Osteoblast (primary cell): ENCODE measurements around the gene SH2D3C. TPM values are rescaled to one million over a fixed set of nuclear protein-coding genes. Genes with fewer than 3 reads are reported as not detected.
A peak's percentile ranks its signal among the peaks of the same experiment; 100 is the strongest.

ENCODE experiments used
- DNase-seq: peaks from one replicate; pipeline ENCODE4 v3.0.0; 2011; ENCODE audit warnings: low spot score, mixed read lengths; ENCODE audit not compliant: insufficient read length; ENCODE audit errors: missing footprints
- H2AFZ ChIP-seq: 2 replicates; pipeline ENCODE4 v1.6.0; 2011; ENCODE audit warnings: mild to moderate bottlenecking, low read length
- H3K27ac ChIP-seq: 2 replicates; pipeline ENCODE4 v1.5.1; 2011; ENCODE audit warnings: mild to moderate bottlenecking, low read depth, low read length, moderate library complexity
- H3K27me3 ChIP-seq: 2 replicates; pipeline ENCODE4 v1.6.0; 2012; ENCODE audit warnings: mild to moderate bottlenecking, control low read depth, inconsistent platforms, low read length, moderate library complexity; ENCODE audit not compliant: insufficient read depth
- H3K36me3 ChIP-seq: 2 replicates; pipeline ENCODE4 v1.5.1; 2011; ENCODE audit warnings: mild to moderate bottlenecking, low read length, control low read depth, moderate library complexity; ENCODE audit not compliant: insufficient read depth
- H3K4me1 ChIP-seq: 2 replicates; pipeline ENCODE4 v1.5.1; 2011; ENCODE audit warnings: mild to moderate bottlenecking, low read length, control low read depth, moderate library complexity; ENCODE audit not compliant: insufficient read depth
- H3K4me2 ChIP-seq: 2 replicates; pipeline ENCODE4 v1.6.0; 2011; ENCODE audit warnings: mild to moderate bottlenecking, low read length; ENCODE audit not compliant: insufficient read depth
- H3K4me3 ChIP-seq: fragments of 200-600 bp; sonication (generic); 3 replicates; pipeline ENCODE4 v1.5.1; 2012; ENCODE audit warnings: mild to moderate bottlenecking, low read length, inconsistent platforms; ENCODE audit not compliant: insufficient read depth
- H3K79me2 ChIP-seq: 2 replicates; pipeline ENCODE4 v1.6.0; 2012; ENCODE audit warnings: mild to moderate bottlenecking, low read length, control low read depth, inconsistent platforms; ENCODE audit not compliant: insufficient read depth
- H3K9me3 ChIP-seq: 2 replicates; pipeline ENCODE4 v1.5.1; 2011; ENCODE audit warnings: low read depth, low read length, control low read depth
- H4K20me1 ChIP-seq: 2 replicates; pipeline ENCODE4 v1.6.0; 2012; ENCODE audit warnings: mild to moderate bottlenecking, low read length, control low read depth; ENCODE audit not compliant: insufficient read depth
- CTCF ChIP-seq: IDR thresholded peaks from 2 replicates; pipeline ENCODE4 v1.5.1; 2011; ENCODE audit warnings: mild to moderate bottlenecking, low read depth, low read length, moderate library complexity; ENCODE audit errors: extremely low read depth
- total RNA-seq: library from RNA; depleted of rRNA; stranded (reverse); fragments of >200 nt; gene quantifications from 2 replicates; pipeline ENCODE4 v1.2.3, GENCODE V29; 2012

Gene SH2D3C
- total RNA-seq, 1 donor: 0.36 TPM

- Histone ChIP-seq H3K79me2 (no peaks in the 10 kb centered on the region), H3K27me3 (peaks cover 4% of the 10 kb centered on the region), H3K9me3 (no peaks in the 10 kb centered on the region), H3K4me1 (peaks cover 11% of the 10 kb centered on the region), H4K20me1 (peaks cover 3% of the 10 kb centered on the region), H3K27ac (no peak overlapping the region), H3K36me3 (no peaks in the 10 kb centered on the region), H2AFZ (no peak overlapping the region), H3K4me2 (peak overlapping the region; percentile 86), H3K4me3 (peak overlapping the region; percentile 73)
- no peak for TF ChIP-seq CTCF
- DNase-seq: no peak
Measured at GRCh38 chr9:127770583-127770904, 7.9 kb downstream of the SH2D3C start.

GRCh38 chr9:127769929-127770582 lies 8.4 kb downstream of the SH2D3C start:
- TF ChIP-seq CTCF: no peak
- Histone ChIP-seq H3K79me2 (no peaks in the 10 kb centered on the region), H4K20me1 (peaks cover 3% of the 10 kb centered on the region), H2AFZ (no peak overlapping the region), H3K27ac (no peak overlapping the region), H3K27me3 (peaks cover 4% of the 10 kb centered on the region), H3K9me3 (no peaks in the 10 kb centered on the region), H3K4me1 (peaks cover 11% of the 10 kb centered on the region), H3K36me3 (no peaks in the 10 kb centered on the region), H3K4me2 (no peak overlapping the region), H3K4me3 (no peak overlapping the region)
- DNase-seq: no peak

GRCh38 chr9:127769101-127769500 lies 9.4 kb downstream of the SH2D3C start:
- Histone ChIP-seq H3K4me1 (peaks cover 11% of the 10 kb centered on the region), H4K20me1 (peaks cover 3% of the 10 kb centered on the region)

GRCh38 chr9:127768698-127769097 lies 9.8 kb downstream of the SH2D3C start:
- H2AFZ ChIP-seq: no peak overlapping the region
- no peak overlapping the region for H3K4me3 ChIP-seq
- H3K79me2 ChIP-seq: no peaks in the 10 kb centered on the region
- H3K4me1 ChIP-seq: peaks cover 11% of the 10 kb centered on the region
- H3K27me3 ChIP-seq: peaks cover 4% of the 10 kb centered on the region
- H4K20me1 ChIP-seq: peaks cover 3% of the 10 kb centered on the region
- no peak overlapping the region for H3K27ac ChIP-seq
- H3K36me3 ChIP-seq: no peaks in the 10 kb centered on the region
- H3K9me3 ChIP-seq: no peaks in the 10 kb centered on the region
- no peak for DNase-seq
- TF ChIP-seq CTCF: no peak
- no peak overlapping the region for H3K4me2 ChIP-seq

More at GRCh38 chr9:127769101-127769500, 9.4 kb downstream of the SH2D3C start:
- no peaks in the 10 kb centered on the region for H3K79me2 ChIP-seq
- peaks cover 4% of the 10 kb centered on the region for H3K27me3 ChIP-seq
- no peaks in the 10 kb centered on the region for H3K9me3 ChIP-seq
- H3K36me3 ChIP-seq: no peaks in the 10 kb centered on the region
- H3K4me3 ChIP-seq: no peak overlapping the region
- no peak for TF ChIP-seq CTCF
- DNase-seq: no peak
- no peak overlapping the region for H3K4me2 ChIP-seq
- H3K27ac ChIP-seq: no peak overlapping the region
- H2AFZ ChIP-seq: no peak overlapping the region
